Muscle of arm (tissue), 14 donors: ENCODE data around the gene STX8. TPM values are rescaled to one million over a fixed set of nuclear protein-coding genes. Genes with fewer than 3 reads are reported as not detected.
"Not testable (repeated sequence)": the region's sequence is repeated elsewhere in the genome, so short reads cannot be mapped to it uniquely, and the experiment has no call there.

Experiments
- DNase-seq: peaks from one replicate; pipeline ENCODE4 v3.0.0-alpha.2; 2013
- long read RNA-seq, 11 donors: transcript quantifications; one replicate each; lab custom pipeline, GENCODE V29; 2026
- polyA plus RNA-seq, 12 donors: library from polyadenylated mRNA; unstranded; fragments of 120-200 nt; gene quantifications; one replicate each; pipeline ENCODE4 v1.2.1, GENCODE V29; 2013; ENCODE audit not compliant: insufficient read length in 12 of 12

The STX8 gene, protein sequence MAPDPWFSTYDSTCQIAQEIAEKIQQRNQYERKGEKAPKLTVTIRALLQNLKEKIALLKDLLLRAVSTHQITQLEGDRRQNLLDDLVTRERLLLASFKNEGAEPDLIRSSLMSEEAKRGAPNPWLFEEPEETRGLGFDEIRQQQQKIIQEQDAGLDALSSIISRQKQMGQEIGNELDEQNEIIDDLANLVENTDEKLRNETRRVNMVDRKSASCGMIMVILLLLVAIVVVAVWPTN
- polyA plus RNA-seq: 10 to 100 TPM in 11 of 12 donors, not detected in 1; 28.4 to 53.1 (median 46.2) TPM
- long read RNA-seq, donor 1, transcript STX8-201 (8 exons, 1,246 nt): major isoform, 27 of 35 reads
- long read RNA-seq, donor 1, partial matches to known transcripts: 7 of 35 reads
- long read RNA-seq, donor 1, other reads (novel, unspliced or antisense): 0 of 35 reads
- long read RNA-seq, donor 2, transcript STX8-201 (8 exons, 1,246 nt): major isoform, 13 of 31 reads
- long read RNA-seq, donor 2, partial matches to known transcripts: 13 of 31 reads
- long read RNA-seq, donor 2, other reads (novel, unspliced or antisense): 0 of 31 reads
- long read RNA-seq, donor 3, transcript STX8-201 (8 exons, 1,246 nt): major isoform, 10 of 10 reads
- long read RNA-seq, donor 3, partial matches to known transcripts: 0 of 10 reads
- long read RNA-seq, donor 3, other reads (novel, unspliced or antisense): 0 of 10 reads
- long read RNA-seq, donor 4, transcript STX8-201 (8 exons, 1,246 nt): major isoform, 8 of 10 reads
- long read RNA-seq, donor 4, partial matches to known transcripts: 0 of 10 reads
- long read RNA-seq, donor 4, other reads (novel, unspliced or antisense): 0 of 10 reads
- long read RNA-seq, donor 5, transcript STX8-201 (8 exons, 1,246 nt): major isoform, 25 of 36 reads
- long read RNA-seq, donor 5, transcript STX8-212 (6 exons, 638 nt): minor isoform, 5 of 36 reads
- long read RNA-seq, donor 5, partial matches to known transcripts: 6 of 36 reads
- long read RNA-seq, donor 5, other reads (novel, unspliced or antisense): 0 of 36 reads
- long read RNA-seq, donor 6, transcript STX8-201 (8 exons, 1,246 nt): major isoform, 5 of 5 reads
- long read RNA-seq, donor 6, partial matches to known transcripts: 0 of 5 reads
- long read RNA-seq, donor 6, other reads (novel, unspliced or antisense): 0 of 5 reads
- long read RNA-seq, donor 7, transcript STX8-201 (8 exons, 1,246 nt): major isoform, 9 of 9 reads
- long read RNA-seq, donor 7, partial matches to known transcripts: 0 of 9 reads
- long read RNA-seq, donor 7, other reads (novel, unspliced or antisense): 0 of 9 reads
- long read RNA-seq, donor 8, transcript STX8-201 (8 exons, 1,246 nt): major isoform, 28 of 37 reads
- long read RNA-seq, donor 8, partial matches to known transcripts: 8 of 37 reads
- long read RNA-seq, donor 8, other reads (novel, unspliced or antisense): 0 of 37 reads
- long read RNA-seq, donor 9, transcript STX8-201 (8 exons, 1,246 nt): major isoform, 15 of 15 reads
- long read RNA-seq, donor 9, partial matches to known transcripts: 0 of 15 reads
- long read RNA-seq, donor 9, other reads (novel, unspliced or antisense): 0 of 15 reads
- long read RNA-seq, donor 10, transcript STX8-201 (8 exons, 1,246 nt): major isoform, 12 of 22 reads
- long read RNA-seq, donor 10, partial matches to known transcripts: 7 of 22 reads
- long read RNA-seq, donor 10, other reads (novel, unspliced or antisense): 0 of 22 reads
- long read RNA-seq, donor 11, transcript STX8-201 (8 exons, 1,246 nt): major isoform, 22 of 32 reads
- long read RNA-seq, donor 11, partial matches to known transcripts: 8 of 32 reads
- long read RNA-seq, donor 11, other reads (novel, unspliced or antisense): 0 of 32 reads

DNA sequence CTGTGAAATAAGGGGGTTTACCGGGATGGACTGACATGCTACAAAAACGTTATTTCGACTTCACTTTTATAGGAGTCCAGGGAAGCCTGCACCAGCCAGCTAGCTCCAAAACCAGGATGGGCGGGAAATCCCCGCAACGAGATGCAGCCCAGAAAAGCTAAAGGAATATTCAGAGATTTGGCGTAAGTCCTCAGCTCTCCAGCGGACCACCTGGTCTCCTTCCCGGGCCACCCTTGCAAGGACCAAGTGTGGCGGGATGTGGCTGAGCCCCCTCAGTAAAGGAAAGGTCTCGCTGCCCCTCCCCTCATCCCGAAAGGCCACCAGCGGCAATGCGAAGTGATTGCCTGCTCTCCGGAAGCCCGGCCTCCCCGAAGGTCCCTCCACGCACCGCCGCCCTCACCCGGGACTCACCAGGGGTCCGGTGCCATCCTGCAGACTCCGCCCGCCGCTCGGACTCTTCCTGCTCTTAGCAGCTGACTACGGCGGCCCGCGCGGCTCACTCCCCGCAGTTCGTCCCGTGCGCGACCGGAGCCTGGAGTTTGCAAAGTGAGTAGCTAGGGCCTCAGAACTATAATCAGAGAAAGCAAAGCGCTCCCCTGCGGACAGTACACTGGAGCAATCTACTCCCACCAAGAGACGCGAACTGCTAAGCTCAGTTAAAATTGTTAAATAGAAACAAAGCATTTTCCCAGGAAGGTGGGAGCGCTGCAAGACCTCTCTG, at the start of gene STX8:
STX8 (minus strand) TSS at position 440 of the 721 bp plus-strand sequence; CDS start at position 428, 12 bp downstream.
- peak; percentile 85 for DNase-seq

DNA sequence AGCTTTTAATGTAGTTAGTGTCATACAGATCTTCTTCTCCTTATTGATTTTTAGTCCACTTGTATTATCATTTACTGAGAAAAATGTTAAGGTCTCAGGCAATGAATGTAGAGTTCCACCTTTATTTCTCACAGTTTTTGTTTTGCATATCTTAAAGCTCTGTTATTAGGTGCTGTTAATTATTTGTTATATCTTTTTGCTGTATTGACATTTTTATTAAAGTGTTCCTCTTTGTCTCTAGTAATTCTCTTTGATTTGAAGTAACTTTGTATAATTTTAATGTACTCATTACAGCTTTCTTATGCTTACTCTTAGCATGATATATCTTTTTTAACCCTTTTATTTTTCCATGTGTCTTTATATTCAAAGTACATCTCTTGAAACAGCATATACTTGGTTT, 47.3 kb upstream of the STX8 start:
- no peak for DNase-seq

DNA sequence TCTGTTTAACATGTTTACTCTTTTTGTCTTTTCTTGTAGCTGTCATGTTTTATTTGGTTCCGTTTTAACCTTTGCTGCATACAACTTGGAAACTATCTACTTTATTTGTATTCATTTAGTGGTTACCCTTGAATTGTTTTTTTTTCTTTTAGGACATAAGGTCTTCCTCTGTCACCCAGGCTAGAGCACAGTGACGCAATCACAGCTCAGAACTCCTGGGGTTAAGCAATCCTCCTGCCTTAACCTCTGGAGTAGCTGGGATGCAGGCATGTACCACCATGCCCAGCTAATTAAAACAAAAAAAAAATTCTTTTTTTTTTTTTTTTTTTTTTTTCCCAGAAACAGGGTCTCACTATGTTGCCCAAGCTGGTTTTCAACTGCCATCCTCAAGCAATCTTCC, 39.9 kb upstream of the STX8 start:
- DNase-seq: no peak

DNA sequence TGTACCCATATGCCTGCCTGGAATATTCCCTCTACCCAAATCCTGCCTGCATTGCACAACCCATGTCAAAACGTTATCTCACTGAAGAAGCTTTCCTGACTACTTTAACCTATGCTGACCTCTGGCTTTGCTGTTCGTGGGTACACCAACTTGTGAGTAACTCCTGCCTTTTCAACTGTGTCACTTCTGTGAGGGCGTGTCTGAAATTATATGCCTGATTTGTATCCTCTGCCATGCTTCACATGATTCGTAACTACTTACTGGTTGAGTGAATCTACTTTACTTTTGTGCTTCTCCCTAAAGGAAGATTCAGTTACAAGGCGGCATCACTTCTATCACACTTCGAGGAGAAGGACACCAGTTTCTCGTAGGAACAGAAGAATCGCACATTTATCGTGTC, 36.4 kb upstream of the STX8 start:
- no peak for DNase-seq

DNA sequence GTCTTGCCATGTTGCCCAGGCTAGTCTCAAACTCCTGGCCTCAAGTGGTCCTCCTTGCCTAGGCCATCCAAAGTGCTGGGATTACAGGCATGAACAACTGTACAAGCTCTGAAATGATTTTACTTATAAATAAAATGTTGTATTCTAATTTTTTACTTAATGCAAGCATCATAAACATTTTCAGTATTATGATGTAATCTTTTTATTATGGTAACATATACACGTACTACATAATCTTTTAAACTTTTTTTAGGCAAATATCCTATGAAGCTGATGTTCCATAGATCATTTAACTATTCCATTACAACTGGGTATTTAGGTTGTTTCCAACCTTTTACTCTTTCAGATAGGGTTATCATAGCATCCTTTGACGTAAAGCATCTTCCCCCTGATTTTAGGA, 35.9 kb upstream of the STX8 start:
- no peak for DNase-seq

DNA sequence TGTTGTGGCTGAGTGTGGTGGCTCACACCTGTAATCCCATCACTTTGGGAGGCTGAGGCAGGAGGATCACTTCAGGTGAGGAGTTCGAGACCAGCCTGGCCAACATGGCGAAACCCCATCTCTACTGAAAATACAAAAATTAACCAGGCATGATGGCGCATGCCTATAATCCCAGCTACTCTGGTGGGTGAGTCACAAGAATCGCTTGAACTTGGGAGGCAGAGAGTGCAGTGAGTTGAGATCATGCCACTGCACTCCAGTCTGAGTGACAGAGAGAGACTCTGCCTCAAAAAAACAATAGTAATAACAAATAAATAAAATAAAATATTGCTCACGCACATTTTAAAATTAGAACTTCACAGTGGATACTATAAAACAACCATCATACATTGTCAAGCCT, 31.4 kb upstream of the STX8 start:
- DNase-seq: not testable (repeated sequence)

DNA sequence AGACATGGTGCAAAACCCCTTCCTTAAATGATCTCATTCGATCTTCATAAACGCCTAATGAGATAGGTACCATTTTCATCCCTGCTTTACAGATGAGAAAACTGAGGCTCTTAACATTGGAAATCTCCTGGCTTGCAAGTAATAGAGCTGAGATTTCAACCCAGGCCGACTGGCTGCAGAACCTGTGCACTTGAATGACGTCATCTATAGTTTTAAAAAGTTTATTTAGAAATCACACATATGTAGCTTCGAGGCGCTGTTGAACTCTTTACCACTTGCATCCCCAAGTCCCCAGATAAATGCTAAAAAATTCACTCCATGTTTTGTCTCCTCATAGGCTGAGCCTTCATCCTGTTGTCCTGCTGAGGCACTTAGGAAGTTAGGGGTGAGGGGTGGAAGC, 30.8 kb upstream of the STX8 start:
- DNase-seq: no peak

DNA sequence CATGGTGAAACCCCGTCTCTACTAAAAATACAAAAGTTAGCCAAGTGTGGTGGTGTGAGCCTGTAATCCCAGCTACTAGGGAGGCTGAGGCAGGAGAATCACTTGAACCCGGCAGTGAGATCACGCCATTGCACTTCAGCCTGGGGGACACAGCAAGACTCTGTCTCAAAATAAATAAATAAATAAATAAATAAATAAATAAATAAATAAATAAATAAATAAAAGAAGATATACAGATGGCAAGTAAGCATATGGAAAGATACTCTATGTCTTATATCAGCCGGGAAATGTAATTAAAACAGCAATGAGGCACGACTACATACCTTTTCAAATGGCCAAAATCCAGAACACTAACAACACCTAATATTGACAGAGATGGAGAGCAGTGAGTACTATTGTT, 29.0 kb upstream of the STX8 start:
- not testable (repeated sequence) for DNase-seq

DNA sequence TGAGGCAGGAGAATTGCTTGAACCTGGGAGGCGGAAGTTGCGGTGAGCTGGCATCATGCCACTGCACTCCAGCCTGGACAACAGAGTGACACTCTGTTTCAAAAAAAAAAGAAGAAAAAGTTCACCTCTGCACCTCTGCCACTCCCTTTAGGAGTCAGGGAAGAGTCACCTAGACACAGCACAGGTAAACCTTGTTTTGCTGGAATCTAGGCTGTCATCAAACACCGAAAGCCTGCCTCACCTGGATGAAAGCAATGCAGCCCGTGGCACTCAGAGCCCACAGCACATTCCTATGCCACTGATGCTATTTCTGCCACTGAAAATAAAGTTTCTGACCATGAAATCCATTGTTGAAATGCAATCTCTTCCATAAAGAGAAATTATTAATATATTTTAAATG, 23.0 kb upstream of the STX8 start:
- no peak for DNase-seq

DNA sequence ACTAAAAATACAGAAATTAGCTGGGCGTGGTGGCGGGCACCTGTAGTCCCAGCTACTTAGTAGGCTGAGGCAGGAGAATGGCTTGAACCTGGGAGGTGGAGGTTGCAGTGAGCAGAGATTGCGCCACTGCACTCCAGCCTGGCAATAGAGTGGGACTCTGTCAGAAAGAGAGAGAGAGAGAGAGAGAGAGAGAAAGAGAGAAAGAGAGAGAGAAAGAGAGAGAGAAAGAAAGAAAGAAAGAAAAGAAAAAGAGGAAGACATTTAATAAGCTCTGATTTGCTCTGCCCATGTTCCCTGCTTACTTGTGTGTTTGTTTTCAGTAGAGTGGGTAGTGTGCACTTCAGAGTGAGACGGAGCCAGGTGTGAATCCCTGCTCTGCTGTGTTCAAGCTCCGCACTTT, 22.0 kb upstream of the STX8 start:
- not testable (repeated sequence) for DNase-seq

DNA sequence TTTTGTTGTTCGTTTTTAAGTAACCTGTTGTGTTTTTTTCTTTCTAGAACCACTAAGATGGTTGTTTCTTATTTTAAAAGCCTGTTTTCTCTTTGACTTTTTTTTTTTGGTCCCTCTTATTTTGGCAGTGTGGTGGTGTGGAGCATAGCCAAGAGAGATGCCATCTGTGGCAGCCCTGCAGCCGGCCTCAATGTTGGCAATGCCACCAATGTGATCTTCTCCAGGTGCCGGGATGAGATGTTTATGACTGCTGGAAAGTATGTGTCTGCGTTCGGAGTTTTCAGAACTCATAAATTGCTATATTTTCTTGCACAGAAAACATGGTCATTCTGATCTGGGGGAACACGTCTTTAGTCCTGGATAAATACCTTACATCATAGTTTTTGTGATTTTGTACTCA, 18.4 kb upstream of the STX8 start:
- no peak for DNase-seq

DNA sequence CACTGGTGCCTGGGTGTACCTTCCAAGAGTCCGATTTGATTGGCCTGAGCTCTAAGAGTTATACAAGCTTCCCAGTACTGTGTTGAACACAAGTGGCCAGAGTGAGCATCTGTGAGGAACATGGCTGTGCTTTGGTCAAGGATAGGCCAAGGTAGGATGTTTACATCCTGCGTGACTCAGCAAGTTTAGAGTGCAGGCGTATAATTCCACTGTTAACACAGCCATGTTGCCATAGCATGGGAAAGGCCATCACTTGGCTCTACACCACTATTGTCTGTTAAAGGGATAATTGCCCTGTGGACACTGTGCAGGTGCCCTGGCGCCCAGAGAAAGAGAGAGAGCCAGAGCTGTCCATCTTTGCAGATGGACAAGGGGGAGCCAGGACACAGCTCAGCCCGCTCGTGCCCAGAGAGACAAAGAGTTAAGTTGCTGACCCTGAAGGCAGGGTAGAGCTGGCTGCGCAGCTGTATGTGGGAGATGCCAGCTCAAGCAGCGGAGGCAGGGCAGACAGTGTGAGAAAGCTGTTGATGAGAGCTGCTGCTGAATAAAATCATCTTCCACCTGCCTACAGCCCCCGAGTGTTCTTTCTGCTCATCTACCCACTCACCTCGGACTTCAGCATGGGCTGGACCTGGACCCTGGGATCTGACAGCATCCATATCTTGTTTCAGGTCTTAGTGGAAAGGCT, 12.5 kb upstream of the STX8 start:
- DNase-seq: no peak

DNA sequence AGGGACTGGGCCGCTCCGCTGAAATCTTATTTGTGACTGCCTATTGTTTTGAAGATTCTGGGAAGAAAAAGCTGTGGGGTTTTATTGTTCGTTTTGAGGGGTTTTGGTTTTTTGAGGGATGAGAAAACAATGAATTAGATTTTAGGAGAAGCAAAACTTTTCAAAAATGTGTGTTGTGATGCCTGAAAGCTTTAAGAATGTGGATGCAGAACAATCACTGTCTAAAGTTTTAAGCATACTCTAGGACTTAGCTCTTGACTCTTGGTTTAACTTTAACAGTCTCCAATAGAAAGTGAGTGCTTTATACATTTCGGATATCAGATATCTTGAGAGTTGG, 1.7 kb upstream of the STX8 start:
- no peak for DNase-seq

DNA sequence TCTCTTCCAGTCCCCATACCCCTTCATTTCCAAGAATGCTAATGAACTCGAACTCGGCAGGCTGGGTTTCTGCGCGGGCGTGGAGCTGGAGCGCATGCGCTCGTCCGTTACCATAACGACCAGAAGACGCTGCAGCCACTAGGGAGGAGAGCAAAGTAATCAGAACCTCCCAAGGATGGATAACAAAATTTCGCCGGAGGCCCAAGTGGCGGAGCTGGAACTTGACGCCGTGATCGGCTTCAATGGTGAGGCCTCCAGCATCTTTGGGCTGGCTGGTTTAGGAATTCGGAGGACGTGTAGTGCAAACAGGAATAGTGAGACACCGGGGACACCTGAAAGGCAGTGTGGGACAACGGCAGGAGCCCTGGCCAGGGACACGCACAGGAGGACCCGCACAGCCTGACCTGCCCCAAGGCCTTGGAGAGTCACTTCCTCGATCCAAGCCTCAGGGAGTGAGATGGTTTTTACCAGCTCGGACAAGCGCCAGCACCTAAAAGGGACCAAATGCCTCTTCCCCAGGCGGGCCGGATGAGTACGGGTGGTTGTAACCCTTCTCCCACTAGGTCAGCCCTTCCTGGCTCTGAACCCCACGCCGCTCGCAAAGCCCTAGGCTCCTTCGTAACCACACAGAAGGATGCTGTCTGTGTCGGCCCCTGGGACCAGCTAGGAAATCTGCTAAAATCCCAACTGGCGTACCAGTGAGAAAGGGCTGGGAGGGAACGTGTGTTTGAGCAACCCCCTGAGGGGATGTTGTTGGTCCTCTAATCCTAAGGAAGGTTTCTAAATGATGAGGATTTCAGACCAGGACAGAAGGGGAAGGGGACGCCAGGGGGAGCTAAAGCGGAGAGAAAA, 1.1 kb upstream of the STX8 start, which contains the start of gene CFAP52:
CFAP52 (plus strand) TSS at position 122 of the 852 bp plus-strand sequence; CDS start at position 176, 54 bp downstream.
- DNase-seq: peak; percentile 77

DNA sequence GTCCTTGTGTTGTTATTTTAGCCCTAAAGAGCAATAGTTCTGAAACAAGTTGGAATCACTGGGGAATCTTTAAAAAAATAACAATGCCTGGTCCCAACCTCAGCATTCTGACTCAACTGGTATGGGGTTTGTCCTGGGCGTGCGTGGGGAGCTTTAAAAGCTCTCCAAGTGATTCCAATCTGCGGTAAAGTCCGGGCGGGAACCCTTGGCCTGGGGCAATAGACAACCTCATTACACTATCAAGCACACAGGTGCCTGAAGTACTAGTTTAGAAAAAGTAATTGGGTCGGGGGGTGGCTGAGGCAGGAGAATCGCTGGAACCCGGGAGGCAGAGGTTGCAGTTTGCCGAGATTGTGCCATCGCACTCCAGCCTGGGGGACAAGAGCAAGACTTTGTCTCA, 4.4 kb downstream of the STX8 start:
- no peak for DNase-seq

DNA sequence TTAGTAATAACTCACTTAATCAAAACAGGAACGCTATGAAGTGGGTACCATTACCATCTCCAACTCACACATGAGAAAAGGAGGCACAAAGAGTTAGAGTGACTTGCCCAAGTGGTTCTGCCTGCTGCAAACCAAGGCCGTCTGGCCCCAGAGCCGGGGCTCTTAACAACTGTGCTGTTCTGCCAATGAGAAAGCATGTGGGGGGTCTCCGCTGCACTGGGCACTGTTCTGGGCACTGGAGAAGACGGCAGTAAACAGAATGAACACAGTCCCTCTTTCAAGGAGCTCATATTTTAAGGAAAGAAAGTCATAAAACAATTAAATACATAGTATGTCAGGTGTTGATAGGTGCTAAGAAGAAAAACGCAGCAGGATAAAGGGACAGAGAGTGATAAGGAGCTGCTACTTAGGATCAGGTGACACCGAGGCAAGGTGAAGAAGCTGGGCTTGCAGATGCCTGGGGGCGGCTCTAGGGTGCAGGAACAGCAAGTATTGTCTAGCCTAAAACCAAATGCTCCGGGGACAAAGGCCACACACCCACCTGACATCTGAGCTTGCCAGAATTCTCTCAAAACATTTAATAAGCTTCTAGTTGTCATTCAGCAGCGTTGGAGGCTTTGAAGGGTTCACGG, 6.5 kb downstream of the STX8 start:
- DNase-seq: no peak

DNA sequence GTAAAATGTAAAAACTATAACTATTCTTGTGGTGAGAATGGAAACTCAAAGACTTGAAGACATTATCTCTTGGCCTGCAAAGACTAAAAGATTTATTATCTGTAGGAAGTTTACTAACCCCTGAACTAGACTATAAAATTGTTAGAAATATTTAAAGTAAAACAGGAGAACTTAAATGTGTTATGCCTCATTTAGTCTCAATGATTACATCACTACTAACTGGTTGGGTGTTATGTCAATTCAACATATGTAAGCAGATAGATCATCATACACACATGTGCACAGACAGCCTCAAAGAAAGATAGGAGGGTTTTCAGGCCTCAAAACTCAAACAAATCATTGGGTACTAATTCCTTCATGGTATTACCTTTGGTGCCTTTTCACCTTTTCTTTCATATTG, 7.6 kb downstream of the STX8 start:
- DNase-seq: no peak

DNA sequence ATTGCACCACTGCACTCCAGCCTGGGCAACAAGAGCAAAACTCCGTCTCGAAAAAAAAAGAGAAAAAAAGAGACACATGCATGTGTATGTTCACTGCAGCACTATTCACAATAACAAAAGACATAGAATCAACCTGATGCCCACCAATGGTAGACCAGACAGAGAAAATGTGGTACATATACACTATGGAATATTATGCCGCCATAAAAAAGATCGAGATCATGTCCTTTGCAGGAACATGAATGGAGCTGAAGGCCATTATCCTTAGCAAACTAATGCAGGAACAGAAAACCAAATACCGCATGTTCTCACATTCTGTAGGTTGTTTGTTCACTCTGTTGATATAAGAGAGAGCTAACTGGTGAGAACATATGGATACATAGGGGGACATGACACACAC, 8.9 kb downstream of the STX8 start:
- DNase-seq: not testable (repeated sequence)
